Immature natural killer cell (primary cell): ENCODE data around the gene SORL1-AS1. TPM values are rescaled to one million over a fixed set of nuclear protein-coding genes. Genes with fewer than 3 reads are reported as not detected.
"Not testable (repeated sequence)": the region's sequence is repeated elsewhere in the genome, so short reads cannot be mapped to it uniquely, and the experiment has no call there.

Source experiments
- DNase-seq, 3 donors: peaks; one replicate each; pipeline ENCODE4 v3.0.0; 2022; ENCODE audit warnings: mixed read lengths in 1 of 3
- H3K27ac Mint-ChIP-seq, 6 donors: one replicate each; pipeline ENCODE4 v1.8.0; 2020; ENCODE audit warnings: mixed read lengths in 6 of 6, mild to moderate bottlenecking in 5 of 6, inconsistent platforms in 4 of 6, moderate library complexity in 3 of 6
- H3K27me3 Mint-ChIP-seq, 3 donors: one replicate each; pipeline ENCODE4 v1.8.0; 2020 to 2021; ENCODE audit warnings: low read depth in 3 of 3, mild to moderate bottlenecking in 3 of 3, mixed read lengths in 3 of 3, moderate library complexity in 3 of 3, inconsistent platforms in 1 of 3
- H3K36me3 Mint-ChIP-seq, 3 donors: one replicate each; pipeline ENCODE4 v1.8.0; 2020; ENCODE audit warnings: mixed read lengths in 3 of 3, inconsistent platforms in 2 of 3, mild to moderate bottlenecking in 2 of 3
- H3K4me1 Mint-ChIP-seq, 2 donors: one replicate each; pipeline ENCODE4 v1.8.0; 2020; ENCODE audit warnings: inconsistent platforms in 2 of 2, mild to moderate bottlenecking in 2 of 2, mixed read lengths in 2 of 2, moderate library complexity in 1 of 2
- H3K4me3 Mint-ChIP-seq, 5 donors: one replicate each; pipeline ENCODE4 v1.8.0; 2020; ENCODE audit warnings: mild to moderate bottlenecking in 5 of 5, mixed read lengths in 5 of 5, inconsistent platforms in 3 of 5, moderate library complexity in 3 of 5
- H3K9me3 Mint-ChIP-seq, 6 donors: one replicate each; pipeline ENCODE4 v1.8.0; 2020; ENCODE audit warnings: mild to moderate bottlenecking in 6 of 6, mixed read lengths in 6 of 6, inconsistent platforms in 4 of 6, moderate library complexity in 3 of 6
- polyA plus RNA-seq, 3 donors: library from polyadenylated mRNA; unstranded; fragments of 300-500 nt; fragmentation: Illumina TruSeq; gene quantifications; one replicate each; pipeline ENCODE4 v1.2.3, GENCODE V29; 2021

SORL1-AS1 gene

DNA sequence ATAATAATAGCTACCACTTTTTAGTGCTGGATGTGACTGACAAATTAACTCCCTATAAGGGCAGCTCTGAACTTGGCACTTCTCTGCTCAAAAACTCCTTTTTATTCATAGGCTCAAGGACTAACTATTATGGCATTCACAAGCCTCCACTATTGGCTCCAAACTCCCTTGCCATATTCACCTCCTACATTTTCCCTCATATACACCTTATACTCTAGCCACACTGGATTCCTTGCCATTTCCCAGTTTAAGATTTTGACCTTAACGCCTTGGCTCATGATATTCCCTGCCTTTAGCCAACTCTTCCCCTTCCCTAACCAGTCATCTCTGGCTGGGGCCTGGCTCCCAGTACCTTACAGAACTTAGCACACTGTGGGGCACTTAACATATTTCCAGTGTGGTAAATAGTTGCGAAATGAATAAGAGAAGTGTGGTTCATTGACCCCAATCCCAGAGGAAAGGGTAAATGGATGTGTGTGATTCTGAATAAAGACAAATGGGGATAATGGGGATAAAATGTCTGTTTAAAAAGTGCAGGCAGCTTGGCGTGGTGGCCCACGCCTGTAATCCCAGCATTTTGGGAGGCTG is 40.7 kb downstream of the SORL1-AS1 start:
- H3K27ac Mint-ChIP-seq, result peak overlapping the region in 1 of 6 donors; percentile 22
- H3K4me1 Mint-ChIP-seq, result peaks cover 6 to 12% of the 10 kb centered on the region in 2 donors

DNA sequence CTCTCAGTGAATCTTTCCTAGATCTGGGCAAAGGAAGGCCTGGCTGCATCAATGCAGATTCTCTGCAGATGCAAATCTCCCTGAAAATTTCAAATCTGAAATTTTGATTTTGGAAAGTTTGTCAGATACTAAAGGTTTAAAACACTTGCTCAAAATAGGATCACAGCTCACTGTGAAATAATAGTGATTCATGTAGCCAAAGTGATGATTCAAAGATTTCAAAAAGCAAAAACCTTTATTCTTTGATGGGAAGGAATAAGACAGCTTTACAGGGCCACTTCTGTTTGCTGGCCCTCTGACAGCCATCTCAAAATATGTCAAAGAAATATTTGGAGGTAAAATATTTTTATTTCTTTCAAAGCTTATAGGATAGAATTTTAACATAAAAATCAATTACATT is 41.4 kb downstream of the SORL1-AS1 start:
- H3K27ac Mint-ChIP-seq, H3K9me3 Mint-ChIP-seq, H3K4me1 Mint-ChIP-seq, H3K4me3 Mint-ChIP-seq, H3K36me3 Mint-ChIP-seq, DNase-seq, H3K27me3 Mint-ChIP-seq: not testable (repeated sequence)

More for the DNA sequence above, 40.7 kb downstream of the SORL1-AS1 start:
- Mint-ChIP-seq H3K27me3 (peaks cover 1 to 4% (median 3%) of the 10 kb centered on the region in 3 donors), H3K9me3 (no peaks in the 10 kb centered on the region), H3K4me3 (no peak overlapping the region), H3K36me3 (peaks cover 0 to 2% (median 0%) of the 10 kb centered on the region in 3 donors)
- no peak for DNase-seq

DNA sequence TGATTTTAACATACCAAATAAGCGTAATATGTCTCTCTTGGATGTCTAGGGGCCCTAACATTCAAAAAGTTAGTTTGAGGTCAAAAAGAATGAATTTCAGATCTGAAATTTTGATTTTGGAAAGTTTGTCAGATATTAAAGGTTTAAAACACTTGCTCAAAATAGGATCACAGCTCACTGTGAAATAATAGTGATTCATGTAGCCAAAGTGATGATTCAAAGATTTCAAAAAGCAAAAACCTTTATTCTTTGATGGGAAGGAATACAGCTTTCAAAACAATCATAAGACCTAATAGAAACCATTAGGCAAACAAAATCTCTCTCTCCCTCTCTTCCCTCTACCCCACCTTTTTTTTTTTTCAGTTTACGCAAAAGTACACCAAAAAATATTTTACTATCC is 42.7 kb downstream of the SORL1-AS1 start:
- not testable (repeated sequence) for H3K9me3 Mint-ChIP-seq, H3K36me3 Mint-ChIP-seq, H3K27me3 Mint-ChIP-seq, H3K4me1 Mint-ChIP-seq, DNase-seq, H3K4me3 Mint-ChIP-seq
- H3K27ac Mint-ChIP-seq, result peak overlapping the region in 1 of 6 donors; percentile 16

DNA sequence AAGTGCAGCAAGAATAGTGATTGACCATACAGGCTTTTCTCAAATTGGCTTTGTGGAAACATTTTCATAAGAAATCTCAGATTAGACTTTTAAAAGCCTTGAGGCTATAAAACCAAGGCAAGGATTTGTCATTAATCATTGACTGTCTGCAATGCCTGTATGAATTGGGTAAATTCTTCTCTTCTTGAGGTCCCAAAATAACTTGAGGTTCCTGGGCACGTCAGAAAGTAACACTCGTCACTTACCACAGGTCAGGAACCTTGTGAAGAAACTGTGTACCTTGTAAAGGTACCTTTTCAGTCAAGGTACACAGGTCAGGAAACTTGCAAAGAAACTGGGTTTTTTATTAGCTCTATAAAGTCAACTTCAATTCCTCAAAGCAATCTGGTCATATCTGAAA is 43.9 kb downstream of the SORL1-AS1 start:
- H3K27me3 Mint-ChIP-seq, result peaks cover 2 to 3% (median 3%) of the 10 kb centered on the region in 3 donors
- no peak overlapping the region for H3K4me3 Mint-ChIP-seq
- H3K9me3 Mint-ChIP-seq, result no peaks in the 10 kb centered on the region
- no peak for DNase-seq
- no peak overlapping the region for H3K27ac Mint-ChIP-seq
- peaks cover 0 to 6% (median 2%) of the 10 kb centered on the region in 3 donors for H3K36me3 Mint-ChIP-seq
- H3K4me1 Mint-ChIP-seq, result no peaks in the 10 kb centered on the region

DNA sequence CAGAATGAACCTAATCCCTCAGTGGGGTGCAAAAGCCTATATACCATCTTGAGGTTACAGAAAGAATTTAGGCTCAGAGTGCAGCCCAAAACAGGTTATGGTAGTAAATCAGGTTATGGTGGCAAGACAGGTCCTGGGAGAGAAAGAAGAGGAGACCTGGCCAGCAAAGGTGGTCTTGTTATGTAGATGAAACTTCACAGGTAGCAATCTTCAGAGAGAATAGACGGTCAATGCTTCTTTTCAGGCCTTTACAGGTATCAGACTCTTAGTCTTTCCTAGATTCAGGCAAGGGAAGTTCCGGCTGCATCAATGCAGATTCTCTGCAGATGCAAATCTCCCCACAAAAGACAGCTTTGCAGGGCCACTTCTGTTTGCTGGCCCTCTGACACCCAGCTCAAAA is 46.5 kb downstream of the SORL1-AS1 start:
- no peaks in the 10 kb centered on the region for H3K4me1 Mint-ChIP-seq
- H3K36me3 Mint-ChIP-seq, result peaks cover 0 to 10% (median 2%) of the 10 kb centered on the region in 3 donors
- DNase-seq, result no peak
- peaks cover 0 to 2% (median 2%) of the 10 kb centered on the region in 3 donors for H3K27me3 Mint-ChIP-seq
- H3K27ac Mint-ChIP-seq, result no peak overlapping the region
- no peak overlapping the region for H3K4me3 Mint-ChIP-seq
- H3K9me3 Mint-ChIP-seq, result no peaks in the 10 kb centered on the region

GRCh38 chr11:121405646-121406045 is 47.1 kb downstream of the SORL1-AS1 start:
- Mint-ChIP-seq H3K27ac (no peak overlapping the region), H3K36me3 (peaks cover 0 to 10% (median under 1%) of the 10 kb centered on the region in 3 donors), H3K4me3 (no peak overlapping the region), H3K4me1 (no peaks in the 10 kb centered on the region), H3K27me3 (peaks cover 0 to 2% (median 2%) of the 10 kb centered on the region in 3 donors), H3K9me3 (no peaks in the 10 kb centered on the region)
- DNase-seq, result no peak

- H3K4me3 Mint-ChIP-seq, result no peak overlapping the region
- no peak overlapping the region for H3K27ac Mint-ChIP-seq
- DNase-seq, result no peak
- H3K27me3 Mint-ChIP-seq, result peaks cover 2 to 3% (median 2%) of the 10 kb centered on the region in 3 donors
- H3K9me3 Mint-ChIP-seq, result no peaks in the 10 kb centered on the region
- H3K36me3 Mint-ChIP-seq, result no peaks in the 10 kb centered on the region
- peaks cover 4 to 15% of the 10 kb centered on the region in 2 donors for H3K4me1 Mint-ChIP-seq
These were observed 58.0 kb downstream of the SORL1-AS1 start for GRCh38 chr11:121394785-121395184.

- Mint-ChIP-seq H3K4me1 (peaks cover 4 to 15% of the 10 kb centered on the region in 2 donors), H3K4me3 (no peak overlapping the region), H3K36me3 (no peaks in the 10 kb centered on the region), H3K27ac (no peak overlapping the region), H3K27me3 (peaks cover 2 to 3% (median 2%) of the 10 kb centered on the region in 3 donors), H3K9me3 (no peaks in the 10 kb centered on the region)
- DNase-seq, result no peak
These were observed 58.9 kb downstream of the SORL1-AS1 start for GRCh38 chr11:121393855-121394254.

- DNase-seq, result no peak
- Mint-ChIP-seq H3K4me3 (no peak overlapping the region), H3K4me1 (peaks cover 4 to 15% of the 10 kb centered on the region in 2 donors), H3K27me3 (peaks cover 0 to 2% (median 0%) of the 10 kb centered on the region in 3 donors), H3K27ac (no peak overlapping the region), H3K36me3 (no peaks in the 10 kb centered on the region), H3K9me3 (no peaks in the 10 kb centered on the region)
These were observed 60.9 kb downstream of the SORL1-AS1 start for GRCh38 chr11:121391914-121392313.

DNA sequence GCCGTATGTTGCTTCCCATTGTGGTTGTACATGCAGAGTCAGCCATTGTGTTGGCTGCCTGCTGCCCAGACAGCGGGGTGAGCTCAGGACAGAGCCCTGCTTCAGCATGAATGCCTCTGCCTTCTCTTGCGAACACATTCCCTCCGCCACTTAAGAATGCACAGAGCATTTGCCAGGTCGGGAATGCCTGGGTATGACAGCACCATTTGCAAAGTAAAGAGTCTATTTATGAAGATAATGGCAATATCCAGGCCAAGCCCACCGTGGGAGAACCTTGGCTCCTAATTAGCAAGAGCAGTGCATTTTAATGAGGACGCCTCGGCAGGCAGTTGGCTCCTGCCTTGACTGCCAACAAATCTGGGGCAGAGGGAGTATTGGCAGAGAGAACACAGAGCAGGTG is 63.1 kb downstream of the SORL1-AS1 start:
- Mint-ChIP-seq H3K27me3 (peaks cover 0 to 2% (median 0%) of the 10 kb centered on the region in 3 donors), H3K36me3 (no peaks in the 10 kb centered on the region), H3K4me3 (no peak overlapping the region), H3K4me1 (peaks cover 4 to 13% of the 10 kb centered on the region in 2 donors), H3K27ac (no peak overlapping the region), H3K9me3 (no peaks in the 10 kb centered on the region)
- DNase-seq, result no peak

Other genes with a start within 250 kb of the SORL1-AS1 start
- gene SC5D, start 160.2 kb downstream of the SORL1-AS1 start, polyA plus RNA-seq, result 1 to 10 TPM; 3.1 to 7.2 (median 6.8) TPM
- 100 to 1,000 TPM; 125 to 281 (median 189) TPM for gene SORL1, start 653 bp downstream of the SORL1-AS1 start, polyA plus RNA-seq